Stimulated activated CD4-positive, alpha-beta T cell treated with anti-CD3 and anti-CD28 coated beads, Interleukin-1b, Interleukin-23, amount 100 ng/mL, for 24 hours (primary cell): Measurements from ENCODE around the gene TLL1.

ENCODE experiments used
- DNase-seq, 4 experiments: peaks; one replicate each; pipeline ENCODE4 v3.0.0-alpha.2; 2020; ENCODE audit warnings: low read depth in 4 of 4, low spot score in 1 of 4

The TLL1 gene

GRCh38 chr4:165970703-165971420, 97.8 kb downstream of the TLL1 start:
- DNase-seq: no peak

DNA sequence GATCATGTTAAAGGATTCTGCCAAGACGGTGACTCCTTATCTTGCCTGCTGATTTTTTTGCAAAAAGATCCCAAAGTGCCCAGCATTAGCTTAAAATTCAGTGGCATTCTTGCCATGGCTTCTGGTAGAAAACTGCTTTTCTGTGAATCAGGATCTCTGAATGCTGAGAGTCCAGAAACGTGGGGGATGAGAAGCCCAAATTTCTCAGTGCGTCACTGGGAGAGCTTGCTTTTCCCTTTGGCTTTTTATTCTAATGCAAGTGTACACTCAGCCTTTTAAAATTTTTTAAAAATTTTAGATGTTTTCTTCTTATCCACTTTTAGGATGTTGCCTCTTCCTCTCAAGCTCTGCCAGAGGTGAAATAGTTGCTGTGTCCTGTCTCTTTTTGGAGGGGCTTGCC, 98.4 kb downstream of the TLL1 start:
- DNase-seq: no peak

- no peak for DNase-seq
Observed at GRCh38 chr4:165971933-165972332, 98.9 kb downstream of the TLL1 start.

DNA sequence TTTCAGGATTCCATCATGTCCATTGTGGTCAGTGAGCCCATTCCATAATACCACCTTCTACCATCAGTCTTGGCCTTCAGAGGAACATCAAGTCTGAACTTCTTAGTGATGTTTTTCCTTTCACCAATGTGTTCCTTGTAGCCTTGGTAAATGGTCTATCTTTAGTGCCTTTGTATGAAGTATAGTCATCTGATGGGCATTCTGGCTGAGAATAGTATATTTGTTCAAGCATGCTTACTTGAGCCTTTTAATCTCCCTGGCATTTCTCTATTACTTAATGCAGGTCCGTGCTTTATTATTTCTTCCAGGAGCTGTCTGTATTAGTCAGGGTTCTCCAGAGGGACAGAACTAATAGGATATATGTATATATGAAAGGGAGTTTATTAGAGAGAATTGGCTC, 99.7 kb downstream of the TLL1 start:
- no peak for DNase-seq

GRCh38 chr4:165982934-165983333, 109.9 kb downstream of the TLL1 start:
- DNase-seq: no peak

GRCh38 chr4:165986956-165987698, 114.1 kb downstream of the TLL1 start:
- no peak for DNase-seq

- no peak for DNase-seq
Observed at GRCh38 chr4:165991325-165992180, 118.5 kb downstream of the TLL1 start.

DNA sequence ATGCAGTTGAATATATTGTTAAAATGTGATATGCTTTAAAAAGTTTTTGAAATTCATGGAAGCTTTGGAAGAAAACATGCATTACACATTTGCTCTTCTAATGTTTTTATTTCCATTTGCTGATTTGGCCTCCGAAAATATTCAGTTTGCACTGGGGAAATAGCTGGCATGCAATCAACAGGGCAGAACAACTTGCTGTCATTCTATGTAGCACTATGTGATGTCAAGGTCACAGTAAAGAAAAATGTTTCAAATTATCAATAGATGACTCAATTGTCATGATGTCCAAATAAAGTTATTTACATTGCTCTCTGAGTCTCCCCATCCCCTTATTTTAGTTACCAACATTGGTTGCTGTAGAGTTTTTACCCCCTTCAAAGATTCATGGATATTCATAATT, 119.2 kb downstream of the TLL1 start:
- no peak for DNase-seq

DNA sequence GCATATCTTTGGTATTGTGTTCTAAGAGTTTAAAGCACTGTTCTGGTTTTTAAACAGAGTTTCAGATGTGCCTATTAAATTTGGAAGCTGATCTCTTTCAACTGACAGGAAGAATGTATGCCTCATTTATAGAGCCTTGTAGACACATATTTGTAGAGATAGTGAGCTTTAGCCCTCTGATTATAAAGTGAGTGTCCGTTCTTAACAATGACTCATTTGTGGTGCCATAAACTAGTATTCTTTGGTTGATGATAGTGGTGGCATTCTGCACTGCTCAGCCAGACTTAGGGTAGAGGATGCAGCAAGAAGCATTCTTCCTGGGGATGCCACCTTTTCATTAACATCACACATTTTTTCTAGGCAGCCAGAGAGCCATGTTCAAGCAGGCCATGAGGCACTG, 121.7 kb downstream of the TLL1 start:
- DNase-seq: no peak

DNA sequence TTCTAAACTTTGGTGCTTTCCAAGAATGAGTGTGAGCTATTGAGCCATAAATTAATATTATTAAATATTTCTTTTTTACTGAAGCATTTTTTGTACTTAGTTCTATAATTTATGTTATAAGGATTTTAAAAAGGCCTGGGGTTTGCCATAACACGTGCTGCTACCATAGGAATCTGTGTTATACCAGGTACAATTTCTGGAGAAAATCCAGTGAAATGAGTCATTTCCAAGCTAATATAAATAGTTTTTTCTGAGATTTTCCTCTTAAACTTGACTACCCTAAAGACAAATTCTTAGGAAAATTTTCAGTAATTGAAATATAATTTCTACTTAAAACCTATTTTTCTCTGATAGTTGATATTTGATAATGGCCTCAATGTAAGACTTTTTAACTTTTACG, 130.8 kb downstream of the TLL1 start:
- DNase-seq: no peak

- no peak for DNase-seq
Observed at GRCh38 chr4:166006217-166006616, 133.2 kb downstream of the TLL1 start.

DNA sequence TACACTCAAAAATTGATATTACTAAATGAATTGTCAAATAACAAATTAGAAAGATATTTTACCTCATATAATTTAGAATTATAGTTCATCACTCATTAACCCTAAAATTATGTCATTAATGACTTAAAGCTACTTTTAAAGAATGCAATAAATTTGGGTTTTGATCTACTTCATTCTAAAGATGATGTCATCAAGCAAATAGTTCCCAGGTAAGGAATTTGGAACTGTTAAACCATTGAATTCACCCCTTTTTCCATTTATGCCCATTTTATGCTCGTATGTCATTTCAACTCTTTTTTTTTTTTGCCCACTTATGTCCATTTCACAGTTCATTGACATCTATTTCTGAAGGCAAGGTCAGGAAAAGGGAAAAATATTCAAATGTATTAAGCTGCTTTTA, 135.5 kb downstream of the TLL1 start:
- no peak for DNase-seq

DNA sequence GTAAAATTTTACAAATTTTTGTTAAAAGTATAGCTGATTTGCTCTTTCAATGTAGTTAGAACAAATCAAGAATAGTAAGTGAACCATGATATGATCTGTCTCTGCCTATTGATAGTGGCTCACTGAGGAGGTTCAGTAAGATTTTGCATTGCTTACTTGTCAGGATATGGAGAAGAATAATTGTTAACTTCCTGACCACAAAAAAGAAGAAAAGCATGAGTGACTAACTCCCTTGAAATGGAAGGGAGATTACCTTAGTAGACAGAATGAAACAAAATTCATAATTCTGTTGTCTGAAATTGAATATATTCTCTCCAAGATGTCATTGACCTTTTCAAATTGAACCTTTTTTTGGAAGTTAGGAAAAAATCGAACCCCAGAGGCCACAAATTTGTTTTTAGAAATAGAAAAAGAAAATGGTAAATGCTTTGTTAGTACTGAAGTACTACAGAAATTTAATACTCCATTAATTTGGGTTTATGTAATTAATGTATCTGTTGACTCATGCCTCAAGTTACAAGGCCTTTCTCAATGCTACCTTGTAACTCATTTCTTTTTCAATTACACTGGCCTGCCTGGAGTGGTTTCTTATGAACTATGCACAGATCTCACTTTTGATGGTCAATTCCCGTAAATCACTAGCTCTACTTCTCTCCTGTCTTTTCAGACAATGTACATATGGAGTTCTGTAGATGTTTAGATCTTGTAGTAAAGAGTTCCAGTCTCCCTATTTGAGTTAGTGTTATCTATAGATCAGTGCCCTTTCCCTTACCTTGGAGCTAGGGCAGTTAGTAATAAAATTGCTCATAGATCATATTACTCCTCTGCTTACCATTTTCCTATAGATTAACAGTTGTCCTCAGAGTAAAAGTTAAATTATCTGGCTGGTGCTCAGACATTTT, 139.3 kb downstream of the TLL1 start:
- DNase-seq: no peak

- no peak for DNase-seq
Observed at GRCh38 chr4:166014411-166014810, 141.4 kb downstream of the TLL1 start.

- DNase-seq: no peak
Observed at GRCh38 chr4:166017804-166018203, 144.8 kb downstream of the TLL1 start.

- DNase-seq: no peak
Observed at GRCh38 chr4:166019441-166020220, 146.6 kb downstream of the TLL1 start.

DNA sequence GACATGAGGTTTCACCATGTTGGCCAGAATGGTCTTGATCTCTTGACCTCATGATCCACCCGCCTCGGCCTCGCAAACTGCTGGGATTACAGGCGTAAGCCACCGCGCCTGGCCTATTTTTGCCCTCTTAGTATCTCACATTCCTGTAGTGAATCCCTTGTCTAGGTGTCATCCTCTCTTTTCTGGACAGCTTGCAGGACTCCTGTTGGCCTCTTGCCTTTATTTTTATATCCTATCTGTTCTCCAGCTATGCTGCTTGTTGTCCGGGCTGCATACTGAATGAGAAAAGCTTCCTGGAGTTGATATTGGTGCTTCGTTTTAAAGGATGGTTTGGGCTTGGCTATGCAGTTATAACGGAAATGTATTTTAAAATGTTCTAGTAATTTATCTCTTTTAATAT, 148.6 kb downstream of the TLL1 start:
- no peak for DNase-seq

DNA sequence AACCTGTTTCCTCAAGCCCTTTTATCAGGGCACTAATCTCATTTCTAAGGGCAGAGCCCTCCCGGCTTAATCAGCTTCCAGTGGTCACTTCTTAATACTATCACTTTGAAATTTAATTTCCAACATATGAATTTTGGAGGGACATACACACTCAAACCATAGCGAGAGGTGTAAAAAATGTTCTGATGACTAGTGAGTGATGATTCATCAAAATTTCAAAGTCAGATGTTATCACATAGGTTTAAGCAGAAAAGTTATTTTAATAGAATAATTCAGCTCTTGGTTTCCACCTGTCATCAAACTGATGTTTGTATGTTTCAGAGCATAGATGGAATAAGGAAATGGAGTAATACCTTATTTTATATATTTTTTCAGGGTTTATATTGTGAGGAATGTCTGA, 161.9 kb downstream of the TLL1 start:
- no peak for DNase-seq

GRCh38 chr4:166039822-166040221, 166.8 kb downstream of the TLL1 start:
- DNase-seq: no peak

DNA sequence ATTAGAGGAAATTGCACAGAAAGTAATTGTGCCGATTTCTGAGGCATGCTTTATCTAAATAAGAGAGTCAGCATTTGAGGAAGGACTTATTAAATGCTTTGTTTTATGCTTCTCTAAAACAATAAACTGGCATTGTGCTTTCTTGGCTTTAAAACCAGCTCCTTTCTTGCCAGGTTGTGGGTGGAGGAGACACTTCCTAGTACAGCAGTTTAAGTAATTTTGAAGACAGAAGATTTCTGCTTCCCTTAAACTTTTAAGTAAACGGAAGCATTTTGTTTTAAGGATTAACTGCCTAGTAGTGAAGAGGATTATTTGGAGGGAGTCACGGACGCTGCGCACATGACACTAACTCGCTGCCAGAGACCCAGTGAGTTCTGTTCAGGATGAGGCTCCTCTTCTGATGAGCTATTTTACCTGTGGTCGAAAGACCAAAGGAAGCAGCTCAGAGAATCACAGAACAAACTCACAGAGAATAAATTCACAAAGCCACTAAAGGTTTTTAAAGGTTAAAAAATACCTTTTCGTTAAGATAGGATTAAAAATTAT, 169.5 kb downstream of the TLL1 start:
- DNase-seq: no peak
